ENCODE data around the gene PCGF3. TPM values are rescaled to one million over a fixed set of nuclear protein-coding genes. Genes with fewer than 3 reads are reported as not detected.

PCGF3 gene
- total RNA-seq, 1 experiment from 2014 or later, result 66.3 TPM

GRCh38 chr4:657338-657833 lies 48.2 kb upstream of the PCGF3 start:
- DNase-seq (ENCODE audit: low read depth, low spot score) (no peak), ATAC-seq (no peak)
- Histone ChIP-seq H3K36me3 (ENCODE audit: control insufficient read depth in 1 of 2, insufficient read depth in 2 of 2, low read length in 2 of 2) (no peaks in the 10 kb centered on the region), H3K79me2 (ENCODE audit: insufficient read depth, low read length) (no peaks in the 10 kb centered on the region), H2AFZ (ENCODE audit: low read depth, low read length, poor library complexity, severe bottlenecking) (no peak overlapping the region), H3K27ac (ENCODE audit: low read depth, low read length) (no peak overlapping the region; the same call in 1 of the 2 replicates), H3K9me3 (ENCODE audit: control insufficient read depth in 1 of 2, insufficient read depth in 1 of 2, low read depth in 1 of 2, low read length in 2 of 2) (no peaks in the 10 kb centered on the region), H4K20me1 (ENCODE audit: insufficient read depth) (no peaks in the 10 kb centered on the region), H3K4me2 (ENCODE audit: low read length) (no peak overlapping the region), H3K4me3 (replicated peaks in 1 of 2; ENCODE audit: low read depth in 1 of 2, low read length in 2 of 2) (no peak overlapping the region), H3K4me1 (ENCODE audit: control insufficient read depth in 1 of 2, insufficient read depth in 2 of 2, low read length in 2 of 2) (no peaks in the 10 kb centered on the region), H3K27me3 (ENCODE audit: insufficient read depth, low read length) (no peaks in the 10 kb centered on the region), H3K9ac (ENCODE audit: low read length) (no peak overlapping the region), H3K9me2 (ENCODE audit: insufficient read depth) (no peaks in the 10 kb centered on the region)
- POLR2A ChIA-PET, result no interaction called here
- RAD21 ChIA-PET (ENCODE audit: low non-redundant PET in 1 of 2, low total read pairs in 2 of 2, uncharacterized antibody in 2 of 2, unreplicated experiment in 2 of 2), result no interaction called here
- CTCF ChIA-PET, result no interaction called here
- intact Hi-C loops (cut with micrococcal nuclease), result no loop called here
- TF ChIP-seq ZNF274 (IDR thresholded peaks at IDR 0.05; ENCODE audit: low read depth, low read length), result no peak
- TF ChIP-seq EZH2 (IDR thresholded peaks at IDR 0.05), result no peak
- no peak for TF ChIP-seq SIN3A (IDR thresholded peaks at IDR 0.05; ENCODE audit: low read depth)
- TF ChIP-seq YY1 (IDR thresholded peaks at IDR 0.05; ENCODE audit: extremely low read depth, insufficient replicate concordance, low read depth, low read length), result no peak
- TF ChIP-seq FOSL1 (IDR thresholded peaks at IDR 0.05; ENCODE audit: low read depth), result no peak
- TF ChIP-seq JUND (IDR thresholded peaks at IDR 0.05), result no peak
- no peak for TF ChIP-seq EZH2phosphoT487 (IDR thresholded peaks at IDR 0.05; ENCODE audit: borderline replicate concordance)
- TF ChIP-seq, protein P1, sequence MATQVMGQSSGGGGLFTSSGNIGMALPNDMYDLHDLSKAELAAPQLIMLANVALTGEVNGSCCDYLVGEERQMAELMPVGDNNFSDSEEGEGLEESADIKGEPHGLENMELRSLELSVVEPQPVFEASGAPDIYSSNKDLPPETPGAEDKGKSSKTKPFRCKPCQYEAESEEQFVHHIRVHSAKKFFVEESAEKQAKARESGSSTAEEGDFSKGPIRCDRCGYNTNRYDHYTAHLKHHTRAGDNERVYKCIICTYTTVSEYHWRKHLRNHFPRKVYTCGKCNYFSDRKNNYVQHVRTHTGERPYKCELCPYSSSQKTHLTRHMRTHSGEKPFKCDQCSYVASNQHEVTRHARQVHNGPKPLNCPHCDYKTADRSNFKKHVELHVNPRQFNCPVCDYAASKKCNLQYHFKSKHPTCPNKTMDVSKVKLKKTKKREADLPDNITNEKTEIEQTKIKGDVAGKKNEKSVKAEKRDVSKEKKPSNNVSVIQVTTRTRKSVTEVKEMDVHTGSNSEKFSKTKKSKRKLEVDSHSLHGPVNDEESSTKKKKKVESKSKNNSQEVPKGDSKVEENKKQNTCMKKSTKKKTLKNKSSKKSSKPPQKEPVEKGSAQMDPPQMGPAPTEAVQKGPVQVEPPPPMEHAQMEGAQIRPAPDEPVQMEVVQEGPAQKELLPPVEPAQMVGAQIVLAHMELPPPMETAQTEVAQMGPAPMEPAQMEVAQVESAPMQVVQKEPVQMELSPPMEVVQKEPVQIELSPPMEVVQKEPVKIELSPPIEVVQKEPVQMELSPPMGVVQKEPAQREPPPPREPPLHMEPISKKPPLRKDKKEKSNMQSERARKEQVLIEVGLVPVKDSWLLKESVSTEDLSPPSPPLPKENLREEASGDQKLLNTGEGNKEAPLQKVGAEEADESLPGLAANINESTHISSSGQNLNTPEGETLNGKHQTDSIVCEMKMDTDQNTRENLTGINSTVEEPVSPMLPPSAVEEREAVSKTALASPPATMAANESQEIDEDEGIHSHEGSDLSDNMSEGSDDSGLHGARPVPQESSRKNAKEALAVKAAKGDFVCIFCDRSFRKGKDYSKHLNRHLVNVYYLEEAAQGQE (IDR thresholded peaks at IDR 0.05; ENCODE audit: low read depth), result no peak
- TF ChIP-seq TCF7L2 (IDR thresholded peaks at IDR 0.05; ENCODE audit: borderline replicate concordance, extremely low read depth, insufficient read depth, insufficient read length), result no peak
- no peak for TF ChIP-seq ATF3 (IDR thresholded peaks at IDR 0.05)
- TF ChIP-seq RAD21 (IDR thresholded peaks at IDR 0.05; ENCODE audit: low read depth), result no peak
- TF ChIP-seq POLR2AphosphoS5 (IDR thresholded peaks at IDR 0.05; ENCODE audit: low read depth, low read length), result no peak
- no TSS peak for BruUV-seq (replicated peaks)
